CD14-positive monocyte (primary cell): Measurements from ENCODE around the gene PCBP3. TPM values are rescaled to one million over a fixed set of nuclear protein-coding genes. Genes with fewer than 3 reads are reported as not detected.

Experiments used
- DNase-seq, 3 donors: peaks; one replicate each; pipeline ENCODE4 v3.0.0-alpha.2; 2011 to 2022
- H2AFZ ChIP-seq: 2 replicates; pipeline ENCODE4 v1.6.0; 2012; ENCODE audit warnings: mild to moderate bottlenecking, low read depth, low read length, inconsistent platforms; ENCODE audit not compliant: insufficient read depth, poor library complexity, severe bottlenecking
- H3K27ac ChIP-seq, 2 donors: 1 replicate in 1 of 2; 2 replicates in 1 of 2; pipeline ENCODE4 v1.5.1; 2012 to 2013; ENCODE audit warnings: low read length in 2 of 2, control low read depth in 1 of 2, inconsistent platforms in 1 of 2, low read depth in 1 of 2, mild to moderate bottlenecking in 1 of 2
- H3K27me3 ChIP-seq, 2 donors: one replicate each; pipeline versions ENCODE4 v1.6.0 to v1.6.1; 2011 to 2013; ENCODE audit warnings: low read length in 2 of 2; ENCODE audit not compliant: control insufficient read depth in 2 of 2, insufficient read depth in 2 of 2
- H3K36me3 ChIP-seq, 2 donors: replicated peaks in 1 of 2; 1 replicate in 1 of 2; 2 replicates in 1 of 2; pipeline versions ENCODE4 v1.5.1 to v1.6.1; 2012 to 2013; ENCODE audit warnings: low read length in 2 of 2, control low read depth in 1 of 2, inconsistent platforms in 1 of 2, mild to moderate bottlenecking in 1 of 2; ENCODE audit not compliant: insufficient read depth in 2 of 2, control insufficient read depth in 1 of 2
- H3K4me1 ChIP-seq, 2 donors: 1 replicate in 1 of 2; 2 replicates in 1 of 2; pipeline versions ENCODE4 v1.5.1 to v1.6.1; 2012 to 2013; ENCODE audit warnings: low read length in 2 of 2, control low read depth in 1 of 2, inconsistent platforms in 1 of 2, mild to moderate bottlenecking in 1 of 2, moderate library complexity in 1 of 2; ENCODE audit not compliant: insufficient read depth in 2 of 2, control insufficient read depth in 1 of 2
- H3K4me2 ChIP-seq: replicated peaks from 2 replicates; pipeline ENCODE3; 2012; ENCODE audit warnings: low read length, moderate library complexity, mild to moderate bottlenecking; ENCODE audit not compliant: poor library complexity, severe bottlenecking; ENCODE audit errors: extremely low read depth
- H3K4me3 ChIP-seq, 3 experiments: fragments of 200-600 bp in 1 of 3; sonication (generic) in 1 of 3; replicated peaks in 1 of 3; 1 replicate in 2 of 3; 2 replicates in 1 of 3; pipeline ENCODE4 v1.5.1; 2011 to 2013; ENCODE audit warnings: low read length in 3 of 3, mild to moderate bottlenecking in 3 of 3, control low read depth in 2 of 3, low read depth in 2 of 3, inconsistent platforms in 1 of 3, moderate library complexity in 1 of 3
- H3K79me2 ChIP-seq: 2 replicates; pipeline ENCODE4 v1.6.0; 2012; ENCODE audit warnings: mild to moderate bottlenecking, control low read depth, inconsistent platforms, low read length, moderate library complexity; ENCODE audit not compliant: insufficient read depth
- H3K9ac ChIP-seq: 2 replicates; pipeline ENCODE4 v1.6.0; 2017; ENCODE audit warnings: low read length, mild to moderate bottlenecking; ENCODE audit not compliant: insufficient read depth, poor library complexity, severe bottlenecking
- H3K9me3 ChIP-seq, 2 donors: replicated peaks in 1 of 2; 1 replicate in 1 of 2; 2 replicates in 1 of 2; pipeline versions ENCODE4 v1.5.1 to v1.6.1; 2012 to 2013; ENCODE audit warnings: low read length in 2 of 2, control low read depth in 1 of 2; ENCODE audit not compliant: control insufficient read depth in 1 of 2, insufficient read depth in 1 of 2
- H4K20me1 ChIP-seq: 2 replicates; pipeline ENCODE4 v1.6.0; 2012; ENCODE audit warnings: mild to moderate bottlenecking, low read length, control low read depth, moderate library complexity; ENCODE audit not compliant: insufficient read depth
- H3K27ac Mint-ChIP-seq, 7 donors: one replicate each; pipeline ENCODE4 v1.8.0; 2020; ENCODE audit warnings: mild to moderate bottlenecking in 7 of 7, mixed read lengths in 7 of 7, moderate library complexity in 6 of 7, inconsistent platforms in 2 of 7
- H3K27me3 Mint-ChIP-seq, 3 donors: one replicate each; pipeline ENCODE4 v1.8.0; 2021 to 2022; ENCODE audit warnings: low read depth in 3 of 3, mild to moderate bottlenecking in 3 of 3, mixed read lengths in 3 of 3, moderate library complexity in 3 of 3, inconsistent platforms in 1 of 3
- H3K36me3 Mint-ChIP-seq, 2 donors: one replicate each; pipeline ENCODE4 v1.8.0; 2020; ENCODE audit warnings: mixed read lengths in 2 of 2, inconsistent platforms in 1 of 2, mild to moderate bottlenecking in 1 of 2
- H3K4me1 Mint-ChIP-seq: one replicate; pipeline ENCODE4 v1.8.0; 2020; ENCODE audit warnings: mild to moderate bottlenecking, mixed read lengths
- H3K4me3 Mint-ChIP-seq, 2 donors: one replicate each; pipeline ENCODE4 v1.8.0; 2020; ENCODE audit warnings: mild to moderate bottlenecking in 2 of 2, mixed read lengths in 2 of 2, moderate library complexity in 1 of 2
- H3K9me3 Mint-ChIP-seq, 7 donors: one replicate each; pipeline ENCODE4 v1.8.0; 2020 to 2022; ENCODE audit warnings: mixed read lengths in 7 of 7, mild to moderate bottlenecking in 6 of 7, moderate library complexity in 6 of 7, inconsistent platforms in 2 of 7
- WGBS: methylation state at CpG from one replicate; pipeline ENCODE4 v1.1.5; 2013; ENCODE audit warnings: missing lambda C conversion rate; ENCODE audit not compliant: insufficient coverage; 5-methylcytosine and 5-hydroxymethylcytosine counted together
- intact Hi-C, 2 donors: fragments of 100-400 bp; cut with micrococcal nuclease; formaldehyde crosslinking; loops; one replicate each; pipeline versions ENCODE4 v1.15.0 to v1.15.1; 2023
- polyA plus RNA-seq, 3 donors: library from polyadenylated mRNA; depleted of rRNA in 1 of 3; unstranded in 2 of 3; stranded (reverse) in 1 of 3; fragments of 300-500 nt in 2 of 3; fragments of >200 nt in 1 of 3; fragmentation: Illumina TruSeq in 2 of 3; gene quantifications; 1 replicate in 2 of 3; 2 replicates in 1 of 3; pipeline ENCODE4 v1.2.3, GENCODE V29; 2012 to 2021
- TF ChIP-seq, protein P1 (sequence below): fragments of 200-600 bp; IDR thresholded peaks from one replicate; pipeline ENCODE4 v1.8.0; 2022; ENCODE audit warnings: antibody characterized with exemption, mild to moderate bottlenecking

Gene PCBP3
- polyA plus RNA-seq, 3 donors, result 0.34 to 0.49 TPM; not detected in 1

DNA sequence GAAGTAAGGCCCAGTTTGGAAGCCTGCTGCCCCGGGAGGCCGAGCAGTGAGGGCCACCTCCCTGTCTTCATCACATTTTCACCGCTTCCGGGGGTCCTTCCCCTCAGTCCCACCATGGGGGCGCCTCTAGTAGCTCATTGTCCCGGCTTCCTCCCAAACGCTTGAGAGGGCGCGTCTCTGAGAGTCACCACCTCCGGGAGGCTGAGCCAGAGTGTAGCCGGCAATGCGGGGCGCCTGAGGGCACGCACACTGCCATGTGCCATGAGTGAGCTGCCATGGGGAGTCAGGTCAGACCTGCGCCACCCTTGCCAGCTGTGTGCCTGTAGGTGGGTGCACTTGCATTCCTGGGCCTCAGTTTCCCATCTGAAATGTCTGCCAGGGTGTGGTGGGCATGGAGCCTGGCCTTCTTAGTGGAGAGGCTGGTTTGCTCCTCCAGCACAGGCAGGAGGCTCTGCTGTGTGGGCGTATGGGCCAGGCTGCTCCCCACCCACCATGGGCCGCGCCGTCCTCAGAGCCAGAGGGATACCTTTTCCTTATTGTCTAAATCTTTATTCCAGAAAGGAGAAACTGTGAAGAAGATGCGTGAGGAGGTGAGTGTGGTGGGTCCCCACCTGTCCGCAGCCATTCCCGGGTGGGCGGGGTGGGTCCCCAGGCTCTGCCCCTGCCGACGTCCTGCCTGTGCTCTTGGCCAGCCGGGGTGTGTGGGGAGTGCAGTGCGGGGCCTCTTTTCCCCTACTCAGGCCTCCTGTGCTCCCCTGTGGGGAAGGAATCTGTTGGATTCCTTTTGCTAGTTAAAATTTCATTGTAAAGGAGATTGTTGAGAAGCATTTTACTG is 256.7 kb downstream of the PCBP3 start:
- no peak overlapping the region for H3K4me2 ChIP-seq
- intact Hi-C loops, result no loop called here
- H2AFZ ChIP-seq, result no peak overlapping the region
- no peak for DNase-seq
- no peaks in the 10 kb centered on the region for H3K36me3 ChIP-seq
- TF ChIP-seq, protein P1, sequence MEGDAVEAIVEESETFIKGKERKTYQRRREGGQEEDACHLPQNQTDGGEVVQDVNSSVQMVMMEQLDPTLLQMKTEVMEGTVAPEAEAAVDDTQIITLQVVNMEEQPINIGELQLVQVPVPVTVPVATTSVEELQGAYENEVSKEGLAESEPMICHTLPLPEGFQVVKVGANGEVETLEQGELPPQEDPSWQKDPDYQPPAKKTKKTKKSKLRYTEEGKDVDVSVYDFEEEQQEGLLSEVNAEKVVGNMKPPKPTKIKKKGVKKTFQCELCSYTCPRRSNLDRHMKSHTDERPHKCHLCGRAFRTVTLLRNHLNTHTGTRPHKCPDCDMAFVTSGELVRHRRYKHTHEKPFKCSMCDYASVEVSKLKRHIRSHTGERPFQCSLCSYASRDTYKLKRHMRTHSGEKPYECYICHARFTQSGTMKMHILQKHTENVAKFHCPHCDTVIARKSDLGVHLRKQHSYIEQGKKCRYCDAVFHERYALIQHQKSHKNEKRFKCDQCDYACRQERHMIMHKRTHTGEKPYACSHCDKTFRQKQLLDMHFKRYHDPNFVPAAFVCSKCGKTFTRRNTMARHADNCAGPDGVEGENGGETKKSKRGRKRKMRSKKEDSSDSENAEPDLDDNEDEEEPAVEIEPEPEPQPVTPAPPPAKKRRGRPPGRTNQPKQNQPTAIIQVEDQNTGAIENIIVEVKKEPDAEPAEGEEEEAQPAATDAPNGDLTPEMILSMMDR, result no peak
- H3K27me3 Mint-ChIP-seq, result peaks cover 0 to 4% (median 1%) of the 10 kb centered on the region in 3 donors
- H3K9me3 Mint-ChIP-seq, result peaks cover 0 to 2% (median 0%) of the 10 kb centered on the region in 7 donors
- H3K79me2 ChIP-seq, result no peaks in the 10 kb centered on the region
- no peaks in the 10 kb centered on the region for H3K9me3 ChIP-seq
- H3K36me3 Mint-ChIP-seq, result no peaks in the 10 kb centered on the region
- H3K4me1 ChIP-seq, result no peaks in the 10 kb centered on the region
- H3K27ac Mint-ChIP-seq, result no peak overlapping the region
- H4K20me1 ChIP-seq, result no peaks in the 10 kb centered on the region
- no peak overlapping the region for H3K4me3 ChIP-seq
- WGBS, result 97% methylated on average over 15 of the region's 27 CpGs
- H3K4me3 Mint-ChIP-seq, result no peak overlapping the region
- no peak overlapping the region for H3K9ac ChIP-seq
- H3K4me1 Mint-ChIP-seq, result no peaks in the 10 kb centered on the region
- H3K27ac ChIP-seq, result no peak overlapping the region
- H3K27me3 ChIP-seq, result no peaks in the 10 kb centered on the region

DNA sequence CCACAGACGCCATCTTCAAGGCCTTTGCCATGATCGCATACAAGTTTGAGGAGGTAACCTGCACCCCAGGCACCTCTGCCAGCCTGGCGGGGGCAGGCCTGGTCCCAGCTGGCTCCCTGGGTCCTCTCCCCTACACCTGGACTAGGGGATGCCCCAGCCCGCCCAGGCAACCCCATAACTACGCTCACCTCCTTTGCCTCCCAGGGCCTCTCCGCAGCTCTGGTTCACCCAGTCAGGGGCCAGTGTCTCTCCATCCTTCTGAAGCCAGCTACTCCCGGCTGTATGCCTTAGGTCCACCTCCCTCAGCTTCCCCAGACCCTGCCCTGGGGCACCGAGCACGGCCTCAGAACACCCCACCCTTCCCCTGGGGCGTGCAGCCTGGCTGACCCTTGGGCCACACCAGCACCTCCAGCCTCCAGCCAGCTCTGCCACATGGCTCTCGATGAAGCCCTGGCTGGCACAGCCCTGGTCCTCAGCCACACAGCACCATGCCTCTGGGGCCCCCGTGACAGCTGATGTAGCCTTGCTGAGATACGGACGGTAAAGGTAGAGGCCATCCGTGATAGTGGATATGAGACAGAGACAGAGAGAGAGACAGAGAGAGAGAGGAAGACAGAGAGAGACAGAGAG is 257.7 kb downstream of the PCBP3 start:
- no peak overlapping the region for H3K27ac Mint-ChIP-seq
- WGBS, result 95% methylated on average over 11 of the region's 15 CpGs
- TF ChIP-seq, protein P1, result no peak

More for the DNA sequence above, 257.7 kb downstream of the PCBP3 start:
- Histone ChIP-seq H3K27me3 (no peaks in the 10 kb centered on the region), H3K4me2 (no peak overlapping the region), H3K9me3 (no peaks in the 10 kb centered on the region), H2AFZ (no peak overlapping the region), H4K20me1 (no peaks in the 10 kb centered on the region), H3K27ac (no peak overlapping the region), H3K4me3 (no peak overlapping the region), H3K9ac (no peak overlapping the region), H3K36me3 (no peaks in the 10 kb centered on the region), H3K4me1 (no peaks in the 10 kb centered on the region), H3K79me2 (no peaks in the 10 kb centered on the region)
- Mint-ChIP-seq H3K9me3 (peaks cover 0 to 2% (median 0%) of the 10 kb centered on the region in 7 donors), H3K4me3 (peak overlapping the region in 1 of 2 donors; percentile 8), H3K4me1 (no peaks in the 10 kb centered on the region), H3K36me3 (no peaks in the 10 kb centered on the region), H3K27me3 (peaks cover 0 to 4% (median 1%) of the 10 kb centered on the region in 3 donors)
- no peak for DNase-seq
- intact Hi-C loops, result no loop called here
